ENCODE data around the gene TP53AIP1.

TP53AIP1 gene

GRCh38 chr11:128943428-128943976 lies 831 bp upstream of the TP53AIP1 start:
- DNase-seq (ENCODE audit: low read depth in 3 of 3): no peak

GRCh38 chr11:128942272-128942612 lies 429 bp downstream of the TP53AIP1 start:
- no peak for DNase-seq (ENCODE audit: low read depth in 3 of 3)

GRCh38 chr11:128941573-128942271 lies 949 bp downstream of the TP53AIP1 start:
- DNase-seq (ENCODE audit: low read depth in 3 of 3): no peak

DNA sequence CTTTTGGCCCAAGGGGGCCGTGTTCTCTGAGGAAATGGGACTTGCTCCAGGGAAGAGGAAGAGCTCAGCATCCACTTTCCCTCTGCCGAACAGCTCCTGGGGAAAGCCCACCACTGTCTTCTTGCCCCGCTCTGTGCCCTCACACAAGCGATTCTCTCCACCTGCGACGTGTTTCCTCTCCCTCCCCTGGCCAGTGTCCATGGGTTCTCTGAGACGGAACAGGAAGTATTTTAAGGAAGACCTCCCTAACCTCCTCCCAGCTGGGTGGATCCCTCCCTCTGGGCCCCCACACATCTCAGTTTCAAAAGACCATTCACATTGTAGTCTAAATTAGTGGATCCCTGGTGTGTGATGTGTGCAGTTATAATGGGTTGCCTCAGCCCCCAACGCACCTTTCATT lies 1.6 kb downstream of the TP53AIP1 start:
- no peak for DNase-seq (ENCODE audit: low read depth in 3 of 3)

DNA sequence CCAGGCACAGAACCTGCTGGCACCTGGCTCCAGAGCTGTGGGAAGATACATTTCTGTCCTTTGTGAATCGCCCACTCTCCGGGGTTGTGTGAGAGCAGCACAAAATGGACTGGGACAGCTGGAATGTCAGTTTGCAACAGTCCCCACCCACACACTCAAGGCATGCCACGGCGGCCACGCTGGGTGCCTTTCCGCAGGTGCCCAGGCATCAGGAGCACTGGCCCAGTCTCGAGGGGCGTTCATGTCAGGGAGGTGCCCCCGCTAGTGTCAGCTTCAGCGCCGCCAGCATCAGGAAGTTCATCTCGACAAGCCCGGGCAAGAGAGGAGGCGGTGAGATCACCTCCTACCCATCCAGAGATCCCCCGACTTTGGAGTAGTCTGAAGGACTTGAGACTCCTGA lies 2.1 kb downstream of the TP53AIP1 start:
- no peak for DNase-seq (ENCODE audit: low read depth in 3 of 3)

- DNase-seq (ENCODE audit: low read depth in 3 of 3): no peak
Observed at GRCh38 chr11:128940156-128940555, 2.5 kb downstream of the TP53AIP1 start.

- DNase-seq (ENCODE audit: low read depth in 3 of 3): no peak
Observed at GRCh38 chr11:128939591-128939990, 3.1 kb downstream of the TP53AIP1 start.

GRCh38 chr11:128938156-128938885 lies 4.3 kb downstream of the TP53AIP1 start:
- DNase-seq (ENCODE audit: low read depth in 3 of 3): no peak

- DNase-seq (ENCODE audit: low read depth in 3 of 3): no peak
Observed at GRCh38 chr11:128937480-128937879, 5.2 kb downstream of the TP53AIP1 start.

DNA sequence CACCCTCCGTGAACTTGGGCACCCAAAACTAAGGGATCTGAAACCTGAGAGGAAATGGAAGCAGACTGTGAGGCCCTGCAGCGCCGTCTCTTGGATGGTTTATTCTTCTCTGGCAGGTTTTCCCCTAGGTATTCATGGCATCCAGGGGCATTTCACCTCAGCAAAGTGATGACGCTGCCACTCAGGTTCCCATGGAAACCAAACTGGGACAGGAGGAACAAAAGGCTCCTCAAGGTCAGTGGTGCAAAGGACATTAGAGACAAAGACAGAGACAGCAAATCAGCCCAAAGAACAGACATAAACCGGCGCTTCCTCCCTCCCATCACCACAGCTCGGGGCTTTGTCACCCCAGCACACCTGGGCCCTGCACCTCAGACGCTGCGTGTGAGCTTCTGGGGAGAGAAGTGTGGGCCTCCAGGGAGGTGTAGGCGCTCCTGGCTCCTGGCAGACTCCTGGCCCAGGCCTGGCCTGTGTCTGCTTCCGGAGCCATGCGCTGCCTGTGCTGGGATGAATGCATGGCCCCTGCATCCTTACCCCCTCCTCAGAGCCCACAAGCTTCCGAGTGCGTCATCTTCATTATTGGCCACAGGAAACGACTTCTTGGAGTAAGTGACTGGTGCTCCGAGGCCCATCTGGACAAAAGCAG lies 5.9 kb downstream of the TP53AIP1 start:
- DNase-seq (ENCODE audit: low read depth in 3 of 3): no peak

DNA sequence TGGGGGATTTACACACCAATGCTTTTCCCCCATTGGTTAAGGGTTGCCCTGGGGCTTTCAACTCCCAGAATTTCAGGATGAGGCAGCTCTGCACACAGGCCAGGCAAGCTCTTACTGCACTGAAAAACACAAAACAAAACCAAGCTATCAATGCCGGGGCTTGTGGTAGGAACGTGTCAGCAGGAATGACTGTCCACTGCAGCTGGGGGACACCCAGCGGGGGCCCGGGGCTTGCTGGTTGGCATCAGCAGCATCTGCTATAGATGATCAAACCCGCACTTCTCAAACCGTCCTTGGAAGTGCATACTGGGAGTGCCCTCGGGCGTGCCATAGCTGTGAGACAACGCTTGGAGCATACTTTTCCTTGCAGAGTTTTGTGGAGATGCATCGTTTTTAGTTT lies 7.7 kb downstream of the TP53AIP1 start:
- DNase-seq (ENCODE audit: low read depth in 3 of 3): no peak

- no peak for DNase-seq (ENCODE audit: low read depth in 3 of 3)
Observed at GRCh38 chr11:128934351-128934750, 8.3 kb downstream of the TP53AIP1 start.

DNA sequence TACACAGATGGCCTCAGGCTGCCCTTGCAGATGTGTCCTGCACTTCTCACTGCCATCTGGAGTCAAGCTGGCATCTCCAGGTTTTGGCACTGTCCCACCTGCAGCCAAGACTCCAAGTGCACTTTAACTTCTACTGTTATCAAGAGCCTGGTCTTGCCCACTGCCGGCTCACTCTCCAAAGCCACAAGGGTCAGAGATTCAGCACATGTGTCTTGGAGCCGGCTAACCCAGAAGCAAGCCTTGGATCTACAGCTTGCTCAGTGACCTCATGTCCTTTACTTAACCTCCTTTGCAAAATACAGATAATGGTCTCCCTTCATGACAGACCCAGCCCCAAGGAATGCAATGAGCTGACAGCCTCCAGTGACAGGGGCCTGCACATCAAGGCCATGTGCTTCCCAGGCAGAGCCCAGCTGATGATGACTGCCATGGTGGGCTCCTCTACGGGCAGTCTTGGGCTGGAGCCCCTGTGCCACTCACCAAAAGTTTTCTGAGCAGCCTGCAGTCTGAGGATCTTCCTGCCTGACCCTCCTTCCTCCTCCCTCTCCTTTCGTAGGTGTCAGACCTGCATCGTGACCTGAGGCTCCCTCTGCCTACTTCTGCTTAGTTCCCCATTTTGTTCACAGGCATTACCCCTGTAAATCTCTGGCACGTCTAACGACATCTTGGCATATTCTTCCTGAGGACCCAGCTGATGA lies 9.0 kb downstream of the TP53AIP1 start:
- no peak for DNase-seq (ENCODE audit: low read depth in 3 of 3)

DNA sequence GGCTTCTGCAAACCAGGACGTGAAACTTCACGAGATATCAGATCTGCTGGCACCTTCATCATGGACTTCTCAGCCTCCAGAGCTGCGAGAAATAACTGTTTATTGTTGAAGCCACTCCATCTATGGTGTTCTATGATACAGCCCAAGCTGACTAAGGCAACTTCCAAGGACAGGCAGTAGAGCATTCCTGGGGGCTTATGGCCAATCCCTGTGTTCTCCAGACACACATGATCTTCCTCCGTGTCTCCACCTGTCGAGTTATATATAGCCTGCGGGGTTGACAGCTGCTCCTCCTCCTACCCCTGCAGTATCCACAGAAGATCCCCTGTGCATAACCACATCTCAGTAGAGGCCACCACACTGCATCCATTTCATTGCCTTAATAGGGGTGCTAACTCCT lies 11.0 kb downstream of the TP53AIP1 start:
- DNase-seq (ENCODE audit: low read depth in 3 of 3): no peak

DNA sequence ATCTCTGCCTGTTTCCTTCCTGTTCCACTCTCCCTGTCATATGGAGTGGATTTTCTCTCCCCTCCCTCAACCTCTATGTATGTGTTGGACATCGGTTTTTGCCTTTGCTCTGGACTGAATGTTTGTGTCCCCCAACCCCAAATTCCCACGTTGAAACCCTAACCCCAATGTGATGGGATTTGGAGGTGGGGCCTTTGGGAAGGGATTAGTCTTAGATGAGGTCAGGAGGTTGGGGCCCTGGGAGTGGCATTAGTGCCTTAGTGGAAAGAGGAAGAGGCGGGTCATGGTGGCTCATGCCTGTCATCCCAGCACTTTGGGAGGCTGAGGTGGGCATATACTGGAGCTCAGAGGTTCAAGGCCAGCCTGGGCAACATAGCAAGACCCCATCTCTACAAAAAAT lies 11.6 kb downstream of the TP53AIP1 start:
- no peak for DNase-seq (ENCODE audit: low read depth in 3 of 3)

- no peak for DNase-seq (ENCODE audit: low read depth in 3 of 3)
Observed at GRCh38 chr11:128929991-128930390, 12.7 kb downstream of the TP53AIP1 start.

DNA sequence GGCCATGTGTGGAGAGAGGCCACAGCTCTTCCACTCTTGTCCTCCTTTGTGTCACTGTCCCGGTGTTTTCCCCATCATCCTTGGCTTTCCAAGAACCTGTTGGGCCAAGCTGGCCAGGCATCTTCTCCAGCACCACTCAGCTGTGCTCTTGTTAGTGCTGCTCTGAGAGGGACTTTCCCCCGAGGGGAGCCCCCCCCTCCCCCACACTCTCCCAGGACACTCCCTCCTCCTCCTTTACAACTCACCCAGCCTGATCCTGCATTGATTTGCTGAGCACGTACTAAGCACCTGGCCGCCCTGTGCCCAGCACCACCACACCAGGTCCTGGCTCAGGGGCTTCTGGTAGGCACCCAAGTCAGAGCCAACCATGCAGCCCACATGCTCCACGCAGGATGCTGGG lies 13.2 kb downstream of the TP53AIP1 start:
- no peak for DNase-seq (ENCODE audit: low read depth in 3 of 3)

DNA sequence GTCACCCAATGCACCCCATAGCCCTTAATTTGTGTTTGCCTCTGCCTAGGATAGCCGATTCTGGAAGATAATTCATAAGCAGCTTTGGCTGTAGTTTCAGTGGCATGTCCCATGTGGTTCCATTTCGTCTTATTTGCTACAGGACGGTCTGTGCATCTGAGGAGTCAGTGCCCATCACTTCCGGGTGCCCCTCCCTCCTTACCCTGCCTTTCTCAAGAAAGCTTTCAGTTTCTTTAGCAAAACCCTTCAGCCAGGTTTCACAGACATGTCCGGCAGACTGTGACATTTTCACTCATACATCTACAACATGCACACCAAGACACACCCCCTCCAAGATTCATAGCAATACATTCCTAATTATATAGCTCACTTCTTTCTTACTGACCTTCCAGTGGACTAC lies 14.3 kb downstream of the TP53AIP1 start:
- DNase-seq (ENCODE audit: low read depth in 3 of 3): no peak

DNA sequence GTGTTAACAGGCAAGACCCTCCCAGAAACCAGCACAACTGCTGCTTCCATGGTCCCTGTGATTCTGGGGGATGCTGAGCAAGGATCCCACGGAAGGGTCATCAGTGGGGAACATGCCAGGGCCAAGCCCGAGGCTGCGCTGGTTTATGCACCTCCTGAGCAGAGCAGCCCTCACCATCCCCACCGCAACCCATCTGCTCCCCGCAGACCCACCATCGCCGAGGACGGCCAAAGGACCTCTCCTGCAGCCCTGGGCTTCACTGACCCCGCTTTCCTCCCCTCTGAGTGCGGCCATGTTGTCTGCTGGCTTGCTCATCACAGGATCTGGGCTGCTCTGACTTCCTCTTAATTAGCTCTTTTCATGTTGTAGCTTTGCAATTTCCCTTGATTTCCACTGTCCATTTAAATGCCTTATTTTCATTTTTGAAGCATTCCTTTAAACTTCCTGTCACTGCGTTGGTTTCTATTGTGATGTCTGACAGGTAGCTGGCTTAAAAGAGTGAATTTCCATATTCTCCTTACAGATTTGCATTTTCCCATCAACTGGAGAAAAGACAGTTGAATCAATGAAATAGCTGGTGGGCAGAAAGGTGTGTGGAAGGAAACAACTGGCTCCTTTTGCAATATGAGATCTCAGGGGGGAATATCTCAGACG lies 14.9 kb downstream of the TP53AIP1 start:
- DNase-seq (ENCODE audit: low read depth in 3 of 3): no peak

- no peak for DNase-seq (ENCODE audit: low read depth in 3 of 3)
Observed at GRCh38 chr11:128927108-128927461, 15.6 kb downstream of the TP53AIP1 start.

DNA sequence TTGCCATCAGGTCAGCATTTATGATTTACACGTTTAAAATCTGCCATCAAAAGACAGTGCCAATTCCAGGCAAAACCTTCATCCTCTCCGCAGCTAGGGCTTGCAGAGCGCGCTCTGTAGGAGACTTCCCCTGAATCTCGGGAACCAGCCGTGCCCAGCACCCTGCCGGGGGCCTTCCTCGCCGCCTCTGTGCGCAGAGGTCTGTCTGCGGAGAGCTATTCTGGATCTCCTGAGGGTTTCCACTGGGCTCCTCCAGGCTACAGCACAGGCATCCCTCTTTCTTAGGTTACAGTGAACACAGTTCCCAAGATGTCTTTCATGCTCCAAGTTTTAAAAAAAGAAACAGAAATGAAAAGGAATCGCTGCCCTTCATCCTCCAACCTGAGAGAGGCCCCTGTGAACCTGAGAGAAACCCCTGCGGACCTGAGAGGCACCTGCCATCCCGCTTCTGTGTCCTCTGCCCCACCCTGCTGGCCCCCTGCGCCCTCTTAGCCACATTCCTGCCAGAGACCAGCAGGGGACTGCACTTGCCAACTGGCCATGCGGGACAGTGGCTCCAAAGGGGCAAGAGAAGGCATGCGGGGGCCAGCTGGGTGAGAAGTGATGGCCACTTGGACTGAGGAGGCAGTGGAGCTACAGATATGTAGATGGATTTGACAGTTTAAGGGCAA lies 16.1 kb downstream of the TP53AIP1 start:
- no peak for DNase-seq (ENCODE audit: low read depth in 3 of 3)
